Measurements from ENCODE around the gene MGAT4B. TPM values are rescaled to one million over a fixed set of nuclear protein-coding genes. Genes with fewer than 3 reads are reported as not detected.

The MGAT4B gene
- total RNA-seq, 1 experiment from 2014 or later: 337 TPM

- no peak for DNase-seq
- H3K79me2 ChIP-seq (ENCODE audit: low read depth): peaks cover 14% of the 10 kb centered on the region
- H2AFZ ChIP-seq: no peak overlapping the region
- H3K9me3 ChIP-seq (ENCODE audit: insufficient read depth, low read depth): no peaks in the 10 kb centered on the region; the same call in 1 of the 2 replicates
- no peaks in the 10 kb centered on the region for H3K9me2 ChIP-seq (ENCODE audit: insufficient read depth)
- H3K4me1 ChIP-seq (replicated peaks; ENCODE audit: insufficient read depth): peaks cover 27% of the 10 kb centered on the region
- no peaks in the 10 kb centered on the region for H3K27me3 ChIP-seq (ENCODE audit: insufficient read depth, low read depth)
- ChIA-PET POLR2A (ENCODE audit: unreplicated experiment) (no interaction called here), CTCF (no interaction called here)
- H4K20me1 ChIP-seq (ENCODE audit: insufficient read depth): no peaks in the 10 kb centered on the region
- H3K27ac ChIP-seq: no peak overlapping the region
- intact Hi-C loops (cut with micrococcal nuclease; ENCODE audit: unreplicated experiment): loop anchor here (5.0 kb wide), 1 partner anchor 264 kb away; the partner anchor contains the start of gene RUFY1
- no peak overlapping the region for H3K4me2 ChIP-seq
- H3K4me3 ChIP-seq: no peak overlapping the region
- BruUV-seq (replicated peaks): no TSS peak
- no peaks in the 10 kb centered on the region; the same call in 1 of the 2 replicates for H3K36me3 ChIP-seq (ENCODE audit: low read depth)
- TF ChIP-seq EZH2 (IDR thresholded peaks at IDR 0.05; ENCODE audit: low read depth) (no peak), CTCF (conservative IDR thresholded peaks at IDR 0.05) (no peak)
- H3F3A ChIP-seq (ENCODE audit: insufficient read depth, low read depth): peaks cover 30% of the 10 kb centered on the region
These were observed 9.7 kb upstream of the MGAT4B start for GRCh38 chr5:179816401-179816795.

GRCh38 chr5:179815491-179816249, 9.0 kb upstream of the MGAT4B start:
- DNase-seq: no peak
- Histone ChIP-seq H3K4me1 (replicated peaks; ENCODE audit: insufficient read depth) (peaks cover 27% of the 10 kb centered on the region), H3K4me2 (no peak overlapping the region), H3K36me3 (ENCODE audit: low read depth) (no peaks in the 10 kb centered on the region; the same call in 1 of the 2 replicates), H3K4me3 (no peak overlapping the region), H3F3A (ENCODE audit: insufficient read depth, low read depth) (peaks cover 32% of the 10 kb centered on the region), H3K9me2 (ENCODE audit: insufficient read depth) (no peaks in the 10 kb centered on the region), H2AFZ (no peak overlapping the region), H3K27me3 (ENCODE audit: insufficient read depth, low read depth) (no peaks in the 10 kb centered on the region), H3K27ac (no peak overlapping the region), H3K79me2 (ENCODE audit: low read depth) (peaks cover 7% of the 10 kb centered on the region), H3K9me3 (ENCODE audit: insufficient read depth, low read depth) (no peaks in the 10 kb centered on the region; the same call in 1 of the 2 replicates), H4K20me1 (ENCODE audit: insufficient read depth) (no peaks in the 10 kb centered on the region)
- TF ChIP-seq EZH2 (IDR thresholded peaks at IDR 0.05; ENCODE audit: low read depth): no peak
- TF ChIP-seq CTCF (conservative IDR thresholded peaks at IDR 0.05): no peak
- intact Hi-C loops (cut with micrococcal nuclease; ENCODE audit: unreplicated experiment): loop anchor here (5.0 kb wide), 1 partner anchor 263 kb away; the partner anchor contains the start of gene RUFY1
- POLR2A ChIA-PET (ENCODE audit: unreplicated experiment): no interaction called here
- CTCF ChIA-PET: no interaction called here
- no TSS peak for BruUV-seq (replicated peaks)

GRCh38 chr5:179814090-179814489, 7.4 kb upstream of the MGAT4B start:
- Histone ChIP-seq H3K9me2 (ENCODE audit: insufficient read depth) (no peaks in the 10 kb centered on the region), H3K36me3 (ENCODE audit: low read depth) (no peaks in the 10 kb centered on the region; the same call in 1 of the 2 replicates), H2AFZ (no peak overlapping the region), H3K9me3 (ENCODE audit: insufficient read depth, low read depth) (no peaks in the 10 kb centered on the region; the same call in 1 of the 2 replicates), H4K20me1 (ENCODE audit: insufficient read depth) (no peaks in the 10 kb centered on the region), H3K27ac (no peak overlapping the region), H3K27me3 (ENCODE audit: insufficient read depth, low read depth) (no peaks in the 10 kb centered on the region), H3F3A (ENCODE audit: insufficient read depth, low read depth) (peaks cover 28% of the 10 kb centered on the region; the same call in 1 of the 2 replicates), H3K4me1 (replicated peaks; ENCODE audit: insufficient read depth) (peaks cover 16% of the 10 kb centered on the region), H3K4me2 (no peak overlapping the region), H3K79me2 (ENCODE audit: low read depth) (no peaks in the 10 kb centered on the region), H3K4me3 (no peak overlapping the region)
- ChIA-PET POLR2A (ENCODE audit: unreplicated experiment) (interaction anchor here (0.6 kb wide), 1 partner anchor 24 kb away, joined by 8 read pairs; no protein-coding TSS in a partner anchor), CTCF (no interaction called here)
- no peak for TF ChIP-seq CTCF (conservative IDR thresholded peaks at IDR 0.05)
- TF ChIP-seq EZH2 (IDR thresholded peaks at IDR 0.05; ENCODE audit: low read depth): no peak
- no peak for DNase-seq
- BruUV-seq (replicated peaks): no TSS peak
- intact Hi-C loops (cut with micrococcal nuclease; ENCODE audit: unreplicated experiment): no loop called here
